Measurements from ENCODE around the gene ZNF248. TPM values are rescaled to one million over a fixed set of nuclear protein-coding genes. Genes with fewer than 3 reads are reported as not detected.

The ZNF248 gene
- total and polyA plus RNA-seq, 4 donors: 1.8 to 7.9 (median 4.4) TPM

DNA sequence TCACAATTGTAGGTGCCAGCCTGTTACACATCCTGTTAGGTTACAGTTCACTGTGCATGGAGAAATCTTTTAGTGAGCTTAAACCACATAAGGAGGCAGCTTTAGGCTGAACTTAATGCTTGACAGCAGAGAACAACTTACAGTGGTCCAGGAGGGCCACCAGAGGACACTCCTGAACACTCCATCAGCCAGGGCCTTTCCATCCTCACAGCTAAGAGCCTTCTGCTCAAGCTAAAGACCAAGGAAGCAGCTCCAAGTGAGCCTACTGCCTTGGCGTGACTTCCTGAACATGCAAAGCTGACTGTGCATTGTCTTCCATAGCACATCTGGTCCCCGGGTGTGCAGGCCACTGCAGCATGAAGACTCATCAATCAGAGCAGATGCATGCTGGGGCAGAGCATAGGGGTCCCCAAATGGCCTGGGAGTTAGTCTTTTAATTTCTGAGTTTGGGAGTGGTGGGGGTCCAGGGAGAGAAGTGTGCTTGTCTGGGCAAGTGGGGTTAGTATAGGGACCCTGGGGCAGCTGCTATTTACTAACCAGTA lies 105.0 kb downstream of the ZNF248 start:
- no peak for DNase-seq (ENCODE audit: low spot score)
- 90% methylated on average over 2 of the region's 2 CpGs for WGBS
- no peaks in the 10 kb centered on the region for H3K27me3 ChIP-seq (ENCODE audit: control insufficient read depth in 4 of 4, insufficient read depth in 4 of 4, low read length in 3 of 4)
- no peak overlapping the region for H3K27ac ChIP-seq (ENCODE audit: low read depth in 1 of 2, low read length in 2 of 2)
- TF ChIP-seq JUND (IDR thresholded peaks at IDR 0.05): no peak
- no peaks in the 10 kb centered on the region for H3K9me3 ChIP-seq (ENCODE audit: control insufficient read depth in 4 of 4, low read length in 3 of 4)
- H3K4me1 ChIP-seq (ENCODE audit: control insufficient read depth in 4 of 4, insufficient read depth in 4 of 4, low read length in 3 of 4): no peaks in the 10 kb centered on the region
- H3K9ac ChIP-seq (ENCODE audit: low read depth in 1 of 2, low read length in 2 of 2): no peak overlapping the region
- no peak overlapping the region for H3K4me3 ChIP-seq (ENCODE audit: low read depth in 1 of 3, low read length in 3 of 3)
- no peaks in the 10 kb centered on the region for H3K36me3 ChIP-seq (ENCODE audit: control insufficient read depth in 4 of 4, insufficient read depth in 3 of 4, low read depth in 1 of 4, low read length in 3 of 4)

DNA sequence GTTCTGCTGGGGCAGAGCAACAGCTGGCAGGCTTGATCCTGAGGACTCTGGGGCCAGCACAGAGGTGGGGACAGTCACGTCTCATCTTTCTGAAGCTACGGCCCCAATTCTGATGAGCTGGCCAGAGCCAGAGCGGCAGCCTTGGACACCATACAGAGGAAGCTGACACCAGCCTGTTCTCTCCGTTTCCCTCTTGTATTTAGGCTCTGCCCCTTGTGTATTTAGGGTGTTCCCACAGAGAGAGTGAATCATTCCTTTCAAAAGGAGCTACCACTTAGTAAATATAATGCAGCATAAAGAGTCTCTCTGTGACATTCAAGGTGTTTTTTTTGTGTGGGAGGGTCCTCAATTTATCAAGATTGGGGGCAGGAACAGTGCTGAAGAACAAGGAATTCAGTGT lies 109.2 kb downstream of the ZNF248 start:
- Histone ChIP-seq H3K27me3 (ENCODE audit: control insufficient read depth in 4 of 4, insufficient read depth in 4 of 4, low read length in 3 of 4) (no peaks in the 10 kb centered on the region), H3K4me1 (ENCODE audit: control insufficient read depth in 4 of 4, insufficient read depth in 4 of 4, low read length in 3 of 4) (no peaks in the 10 kb centered on the region), H3K9me3 (ENCODE audit: control insufficient read depth in 4 of 4, low read length in 3 of 4) (no peaks in the 10 kb centered on the region), H3K27ac (ENCODE audit: low read depth in 1 of 2, low read length in 2 of 2) (no peak overlapping the region), H3K4me3 (ENCODE audit: low read depth in 1 of 3, low read length in 3 of 3) (no peak overlapping the region), H3K9ac (ENCODE audit: low read depth in 1 of 2, low read length in 2 of 2) (no peak overlapping the region), H3K36me3 (ENCODE audit: control insufficient read depth in 4 of 4, insufficient read depth in 3 of 4, low read depth in 1 of 4, low read length in 3 of 4) (no peaks in the 10 kb centered on the region)
- WGBS: 77% methylated on average over 4 of the region's 4 CpGs
- no peak for DNase-seq (ENCODE audit: low spot score)
- TF ChIP-seq, protein P1, sequence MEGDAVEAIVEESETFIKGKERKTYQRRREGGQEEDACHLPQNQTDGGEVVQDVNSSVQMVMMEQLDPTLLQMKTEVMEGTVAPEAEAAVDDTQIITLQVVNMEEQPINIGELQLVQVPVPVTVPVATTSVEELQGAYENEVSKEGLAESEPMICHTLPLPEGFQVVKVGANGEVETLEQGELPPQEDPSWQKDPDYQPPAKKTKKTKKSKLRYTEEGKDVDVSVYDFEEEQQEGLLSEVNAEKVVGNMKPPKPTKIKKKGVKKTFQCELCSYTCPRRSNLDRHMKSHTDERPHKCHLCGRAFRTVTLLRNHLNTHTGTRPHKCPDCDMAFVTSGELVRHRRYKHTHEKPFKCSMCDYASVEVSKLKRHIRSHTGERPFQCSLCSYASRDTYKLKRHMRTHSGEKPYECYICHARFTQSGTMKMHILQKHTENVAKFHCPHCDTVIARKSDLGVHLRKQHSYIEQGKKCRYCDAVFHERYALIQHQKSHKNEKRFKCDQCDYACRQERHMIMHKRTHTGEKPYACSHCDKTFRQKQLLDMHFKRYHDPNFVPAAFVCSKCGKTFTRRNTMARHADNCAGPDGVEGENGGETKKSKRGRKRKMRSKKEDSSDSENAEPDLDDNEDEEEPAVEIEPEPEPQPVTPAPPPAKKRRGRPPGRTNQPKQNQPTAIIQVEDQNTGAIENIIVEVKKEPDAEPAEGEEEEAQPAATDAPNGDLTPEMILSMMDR (IDR thresholded peaks at IDR 0.05; ENCODE audit: low read depth, low read length, missing input control): no peak
- TF ChIP-seq TAF1 (conservative IDR thresholded peaks at IDR 0.05) (no peak), GABPA (IDR thresholded peaks at IDR 0.05 in 1 of 2, conservative IDR thresholded peaks at IDR 0.05 in 1 of 2) (no peak), SP1 (IDR thresholded peaks at IDR 0.05) (no peak), RXRA (IDR thresholded peaks at IDR 0.05) (no peak)
- TF ChIP-seq, protein P2, sequence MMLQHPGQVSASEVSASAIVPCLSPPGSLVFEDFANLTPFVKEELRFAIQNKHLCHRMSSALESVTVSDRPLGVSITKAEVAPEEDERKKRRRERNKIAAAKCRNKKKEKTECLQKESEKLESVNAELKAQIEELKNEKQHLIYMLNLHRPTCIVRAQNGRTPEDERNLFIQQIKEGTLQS (IDR thresholded peaks at IDR 0.05): no peak

DNA sequence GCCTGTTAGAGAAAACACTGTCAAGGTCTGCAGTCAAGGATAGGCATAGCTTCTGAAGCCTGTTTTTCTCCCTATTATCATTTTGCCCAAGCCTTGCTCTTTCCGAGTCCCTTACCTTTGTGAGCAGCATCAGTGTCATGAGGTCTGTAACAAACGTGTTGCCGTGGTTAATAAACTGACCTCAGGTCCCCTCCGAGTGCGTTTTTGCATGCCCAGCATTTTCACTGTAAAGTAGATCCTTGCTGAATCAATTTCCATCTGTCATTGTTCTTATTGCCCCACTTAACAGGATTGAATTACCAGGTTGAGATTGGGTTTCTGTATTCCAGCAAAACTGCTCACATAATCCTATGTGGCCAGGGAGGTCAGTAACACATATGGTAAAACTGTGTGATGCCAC lies 110.3 kb downstream of the ZNF248 start:
- Histone ChIP-seq H3K9ac (ENCODE audit: low read depth in 1 of 2, low read length in 2 of 2) (no peak overlapping the region), H3K27ac (ENCODE audit: low read depth in 1 of 2, low read length in 2 of 2) (no peak overlapping the region), H3K36me3 (ENCODE audit: control insufficient read depth in 4 of 4, insufficient read depth in 3 of 4, low read depth in 1 of 4, low read length in 3 of 4) (no peaks in the 10 kb centered on the region), H3K27me3 (ENCODE audit: control insufficient read depth in 4 of 4, insufficient read depth in 4 of 4, low read length in 3 of 4) (no peaks in the 10 kb centered on the region), H3K4me3 (ENCODE audit: low read depth in 1 of 3, low read length in 3 of 3) (no peak overlapping the region), H3K9me3 (ENCODE audit: control insufficient read depth in 4 of 4, low read length in 3 of 4) (no peaks in the 10 kb centered on the region), H3K4me1 (ENCODE audit: control insufficient read depth in 4 of 4, insufficient read depth in 4 of 4, low read length in 3 of 4) (no peaks in the 10 kb centered on the region)
- TF ChIP-seq GABPA (IDR thresholded peaks at IDR 0.05 in 1 of 2, conservative IDR thresholded peaks at IDR 0.05 in 1 of 2) (no peak), RAD21 (IDR thresholded peaks at IDR 0.05) (no peak), RXRA (IDR thresholded peaks at IDR 0.05) (no peak), FOXA1 (IDR thresholded peaks at IDR 0.05) (no peak), HNF4G (IDR thresholded peaks at IDR 0.05) (no peak), YY1 (IDR thresholded peaks at IDR 0.05) (no peak), JUND (IDR thresholded peaks at IDR 0.05) (no peak), FOXA2 (IDR thresholded peaks at IDR 0.05) (no peak), HNF4A (conservative IDR thresholded peaks at IDR 0.05) (no peak)
- TF ChIP-seq, protein P3, sequence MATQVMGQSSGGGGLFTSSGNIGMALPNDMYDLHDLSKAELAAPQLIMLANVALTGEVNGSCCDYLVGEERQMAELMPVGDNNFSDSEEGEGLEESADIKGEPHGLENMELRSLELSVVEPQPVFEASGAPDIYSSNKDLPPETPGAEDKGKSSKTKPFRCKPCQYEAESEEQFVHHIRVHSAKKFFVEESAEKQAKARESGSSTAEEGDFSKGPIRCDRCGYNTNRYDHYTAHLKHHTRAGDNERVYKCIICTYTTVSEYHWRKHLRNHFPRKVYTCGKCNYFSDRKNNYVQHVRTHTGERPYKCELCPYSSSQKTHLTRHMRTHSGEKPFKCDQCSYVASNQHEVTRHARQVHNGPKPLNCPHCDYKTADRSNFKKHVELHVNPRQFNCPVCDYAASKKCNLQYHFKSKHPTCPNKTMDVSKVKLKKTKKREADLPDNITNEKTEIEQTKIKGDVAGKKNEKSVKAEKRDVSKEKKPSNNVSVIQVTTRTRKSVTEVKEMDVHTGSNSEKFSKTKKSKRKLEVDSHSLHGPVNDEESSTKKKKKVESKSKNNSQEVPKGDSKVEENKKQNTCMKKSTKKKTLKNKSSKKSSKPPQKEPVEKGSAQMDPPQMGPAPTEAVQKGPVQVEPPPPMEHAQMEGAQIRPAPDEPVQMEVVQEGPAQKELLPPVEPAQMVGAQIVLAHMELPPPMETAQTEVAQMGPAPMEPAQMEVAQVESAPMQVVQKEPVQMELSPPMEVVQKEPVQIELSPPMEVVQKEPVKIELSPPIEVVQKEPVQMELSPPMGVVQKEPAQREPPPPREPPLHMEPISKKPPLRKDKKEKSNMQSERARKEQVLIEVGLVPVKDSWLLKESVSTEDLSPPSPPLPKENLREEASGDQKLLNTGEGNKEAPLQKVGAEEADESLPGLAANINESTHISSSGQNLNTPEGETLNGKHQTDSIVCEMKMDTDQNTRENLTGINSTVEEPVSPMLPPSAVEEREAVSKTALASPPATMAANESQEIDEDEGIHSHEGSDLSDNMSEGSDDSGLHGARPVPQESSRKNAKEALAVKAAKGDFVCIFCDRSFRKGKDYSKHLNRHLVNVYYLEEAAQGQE (IDR thresholded peaks at IDR 0.05): no peak
- DNase-seq (ENCODE audit: low spot score): no peak
- WGBS: 72% methylated on average over 5 of the region's 5 CpGs
